K562 (cell line): Measurements from ENCODE around the gene GPR176.

Experiments used
- BHLHE40 ChIP-seq: IDR thresholded peaks from 2 replicates; pipeline ENCODE4 v1.6.1; 2011; ENCODE audit warnings: low read length, improper control_type of control experiment
- NFIC ChIP-seq: fragments of 450-650 bp; IDR thresholded peaks from 2 replicates; pipeline ENCODE4 v1.6.1; 2017; ENCODE audit warnings: mild to moderate bottlenecking, inconsistent platforms
- NFYB ChIP-seq: IDR thresholded peaks from 2 replicates; pipeline ENCODE4 v1.6.1; 2011; ENCODE audit warnings: mild to moderate bottlenecking, moderate library complexity; ENCODE audit not compliant: insufficient read length; ENCODE audit errors: extremely low read depth
- NR2C2 ChIP-seq, 2 experiments: fragments of 200-800 bp in 1 of 2; sonication (Bioruptor generic) in 1 of 2; sonication (generic) in 1 of 2; formaldehyde crosslinking in 1 of 2; IDR thresholded peaks; 2 replicates each; pipeline versions ENCODE4 v1.6.1 to v1.8.0; 2016 to 2022; ENCODE audit warnings: mild to moderate bottlenecking in 1 of 2, missing compliant biosample characterization in 1 of 2, missing genetic modification characterization in 1 of 2, missing genetic modification reagents in 1 of 2
- PHF21A ChIP-seq: fragments of 450-650 bp; IDR thresholded peaks from 2 replicates; pipeline ENCODE4 v1.6.1; 2017; ENCODE audit warnings: low read depth, borderline replicate concordance
- RFX5 ChIP-seq: IDR thresholded peaks from 2 replicates; pipeline ENCODE4 v1.6.1; 2011; ENCODE audit warnings: low read depth, mild to moderate bottlenecking, improper control_type of control experiment, low read length
- SIN3A ChIP-seq, 2 experiments: fragments of 150-350 bp in 1 of 2; IDR thresholded peaks; 2 replicates each; pipeline ENCODE4 v1.6.1; 2011 to 2016; ENCODE audit warnings: borderline replicate concordance in 2 of 2, low read depth in 2 of 2, low read length in 2 of 2, mild to moderate bottlenecking in 2 of 2, moderate library complexity in 2 of 2; ENCODE audit not compliant: control insufficient read depth in 1 of 2
- SMC3 ChIP-seq: conservative IDR thresholded peaks from 2 replicates; pipeline ENCODE4 v1.6.1; 2011; ENCODE audit warnings: low read depth, low read length, improper control_type of control experiment; ENCODE audit not compliant: insufficient read depth
- ZNF232 ChIP-seq: sonication (generic); formaldehyde crosslinking; IDR thresholded peaks from 2 replicates; pipeline ENCODE4 v1.8.0; 2022; ENCODE audit warnings: mild to moderate bottlenecking, missing genetic modification reagents
- ZSCAN29 ChIP-seq: fragments of 450-650 bp; IDR thresholded peaks from 2 replicates; pipeline ENCODE4 v1.6.1; 2017
- TF ChIP-seq, protein P1 (sequence below): fragments of 450-650 bp; IDR thresholded peaks from 2 replicates; pipeline ENCODE4 v1.6.1; 2016; ENCODE audit warnings: borderline replicate concordance
- TF ChIP-seq, protein P2 (sequence below): fragments of 250-450 bp; sonication (Bioruptor Pico); IDR thresholded peaks from 2 replicates; pipeline ENCODE4 v1.4.0; 2020

DNA sequence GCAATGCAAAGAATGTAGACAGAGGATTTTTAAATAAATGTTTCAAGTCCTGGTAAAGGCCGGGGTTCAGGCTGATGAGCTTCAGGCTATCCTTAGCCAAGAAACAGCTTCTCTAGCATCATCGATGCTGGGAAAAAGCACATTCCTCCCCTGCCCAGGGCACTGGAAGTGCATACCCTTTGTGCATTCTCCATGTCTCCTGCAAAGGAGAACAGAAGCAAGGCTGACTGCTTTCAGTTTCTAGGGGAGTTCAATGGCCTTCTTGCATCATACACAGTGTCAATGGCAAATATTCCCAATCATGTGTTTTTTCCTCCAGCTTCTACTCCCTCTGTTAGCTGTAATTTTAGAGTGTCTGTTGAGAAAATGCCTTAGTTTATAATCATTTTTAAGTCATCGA, 59.9 kb downstream of the GPR176 start:
- TF ChIP-seq ZSCAN29 (no peak), PHF21A (no peak), ZNF232 (CRISPR knock-in tag) (no peak), NFYB (no peak), SMC3 (no peak), NFIC (no peak), SIN3A (IDR thresholded peaks at IDR 0.05; ENCODE audit: borderline replicate concordance in 2 of 2, control insufficient read depth in 1 of 2, low read depth in 2 of 2, low read length in 2 of 2) (no peak), BHLHE40 (no peak), RFX5 (no peak), NR2C2 (CRISPR knock-in tag; IDR thresholded peaks at IDR 0.05) (no peak), NR2C2 (tag; IDR thresholded peaks at IDR 0.05) (no peak)
- TF ChIP-seq, protein P1, sequence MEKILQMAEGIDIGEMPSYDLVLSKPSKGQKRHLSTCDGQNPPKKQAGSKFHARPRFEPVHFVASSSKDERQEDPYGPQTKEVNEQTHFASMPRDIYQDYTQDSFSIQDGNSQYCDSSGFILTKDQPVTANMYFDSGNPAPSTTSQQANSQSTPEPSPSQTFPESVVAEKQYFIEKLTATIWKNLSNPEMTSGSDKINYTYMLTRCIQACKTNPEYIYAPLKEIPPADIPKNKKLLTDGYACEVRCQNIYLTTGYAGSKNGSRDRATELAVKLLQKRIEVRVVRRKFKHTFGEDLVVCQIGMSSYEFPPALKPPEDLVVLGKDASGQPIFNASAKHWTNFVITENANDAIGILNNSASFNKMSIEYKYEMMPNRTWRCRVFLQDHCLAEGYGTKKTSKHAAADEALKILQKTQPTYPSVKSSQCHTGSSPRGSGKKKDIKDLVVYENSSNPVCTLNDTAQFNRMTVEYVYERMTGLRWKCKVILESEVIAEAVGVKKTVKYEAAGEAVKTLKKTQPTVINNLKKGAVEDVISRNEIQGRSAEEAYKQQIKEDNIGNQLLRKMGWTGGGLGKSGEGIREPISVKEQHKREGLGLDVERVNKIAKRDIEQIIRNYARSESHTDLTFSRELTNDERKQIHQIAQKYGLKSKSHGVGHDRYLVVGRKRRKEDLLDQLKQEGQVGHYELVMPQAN, result no peak
- TF ChIP-seq, protein P2, sequence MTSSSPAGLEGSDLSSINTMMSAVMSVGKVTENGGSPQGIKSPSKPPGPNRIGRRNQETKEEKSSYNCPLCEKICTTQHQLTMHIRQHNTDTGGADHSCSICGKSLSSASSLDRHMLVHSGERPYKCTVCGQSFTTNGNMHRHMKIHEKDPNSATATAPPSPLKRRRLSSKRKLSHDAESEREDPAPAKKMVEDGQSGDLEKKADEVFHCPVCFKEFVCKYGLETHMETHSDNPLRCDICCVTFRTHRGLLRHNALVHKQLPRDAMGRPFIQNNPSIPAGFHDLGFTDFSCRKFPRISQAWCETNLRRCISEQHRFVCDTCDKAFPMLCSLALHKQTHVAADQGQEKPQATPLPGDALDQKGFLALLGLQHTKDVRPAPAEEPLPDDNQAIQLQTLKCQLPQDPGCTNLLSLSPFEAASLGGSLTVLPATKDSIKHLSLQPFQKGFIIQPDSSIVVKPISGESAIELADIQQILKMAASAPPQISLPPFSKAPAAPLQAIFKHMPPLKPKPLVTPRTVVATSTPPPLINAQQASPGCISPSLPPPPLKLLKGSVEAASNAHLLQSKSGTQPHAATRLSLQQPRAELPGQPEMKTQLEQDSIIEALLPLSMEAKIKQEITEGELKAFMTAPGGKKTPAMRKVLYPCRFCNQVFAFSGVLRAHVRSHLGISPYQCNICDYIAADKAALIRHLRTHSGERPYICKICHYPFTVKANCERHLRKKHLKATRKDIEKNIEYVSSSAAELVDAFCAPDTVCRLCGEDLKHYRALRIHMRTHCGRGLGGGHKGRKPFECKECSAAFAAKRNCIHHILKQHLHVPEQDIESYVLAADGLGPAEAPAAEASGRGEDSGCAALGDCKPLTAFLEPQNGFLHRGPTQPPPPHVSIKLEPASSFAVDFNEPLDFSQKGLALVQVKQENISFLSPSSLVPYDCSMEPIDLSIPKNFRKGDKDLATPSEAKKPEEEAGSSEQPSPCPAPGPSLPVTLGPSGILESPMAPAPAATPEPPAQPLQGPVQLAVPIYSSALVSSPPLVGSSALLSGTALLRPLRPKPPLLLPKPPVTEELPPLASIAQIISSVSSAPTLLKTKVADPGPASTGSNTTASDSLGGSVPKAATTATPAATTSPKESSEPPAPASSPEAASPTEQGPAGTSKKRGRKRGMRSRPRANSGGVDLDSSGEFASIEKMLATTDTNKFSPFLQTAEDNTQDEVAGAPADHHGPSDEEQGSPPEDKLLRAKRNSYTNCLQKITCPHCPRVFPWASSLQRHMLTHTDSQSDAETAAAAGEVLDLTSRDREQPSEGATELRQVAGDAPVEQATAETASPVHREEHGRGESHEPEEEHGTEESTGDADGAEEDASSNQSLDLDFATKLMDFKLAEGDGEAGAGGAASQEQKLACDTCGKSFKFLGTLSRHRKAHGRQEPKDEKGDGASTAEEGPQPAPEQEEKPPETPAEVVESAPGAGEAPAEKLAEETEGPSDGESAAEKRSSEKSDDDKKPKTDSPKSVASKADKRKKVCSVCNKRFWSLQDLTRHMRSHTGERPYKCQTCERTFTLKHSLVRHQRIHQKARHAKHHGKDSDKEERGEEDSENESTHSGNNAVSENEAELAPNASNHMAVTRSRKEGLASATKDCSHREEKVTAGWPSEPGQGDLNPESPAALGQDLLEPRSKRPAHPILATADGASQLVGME (CRISPR knock-in tag), result no peak
